NB4 (cell line): ENCODE results near the gene RGS3.

Experiments used
- DNase-seq: peaks from one replicate; pipeline ENCODE4 v3.0.0; 2010; ENCODE audit warnings: low read depth
- H3K4me3 ChIP-seq: one replicate; pipeline ENCODE4 v1.5.1; 2011; ENCODE audit warnings: mild to moderate bottlenecking, low read depth, low read length, moderate library complexity
- CTCF ChIP-seq: IDR thresholded peaks from one replicate; pipeline ENCODE4 v1.5.1; 2012; ENCODE audit warnings: low read depth, low read length
- MAX ChIP-seq: IDR thresholded peaks from 2 replicates; pipeline ENCODE4 v1.6.1; 2011; ENCODE audit warnings: low read depth, low read length
- MYC ChIP-seq: IDR thresholded peaks from 2 replicates; pipeline ENCODE4 v1.6.1; 2011; ENCODE audit warnings: low read depth, low read length
- POLR2A ChIP-seq: IDR thresholded peaks from 2 replicates; pipeline ENCODE4 v1.6.1; 2011; ENCODE audit warnings: mild to moderate bottlenecking; ENCODE audit not compliant: insufficient read length; ENCODE audit errors: extremely low read depth

RGS3 gene

GRCh38 chr9:113533335-113534225 lies 70.1 kb downstream of the RGS3 start:
- DNase-seq, result no peak
- no peak overlapping the region for H3K4me3 ChIP-seq
- no peak for TF ChIP-seq MAX
- TF ChIP-seq MYC, result no peak
- TF ChIP-seq POLR2A, result no peak
- TF ChIP-seq CTCF, result no peak

DNA sequence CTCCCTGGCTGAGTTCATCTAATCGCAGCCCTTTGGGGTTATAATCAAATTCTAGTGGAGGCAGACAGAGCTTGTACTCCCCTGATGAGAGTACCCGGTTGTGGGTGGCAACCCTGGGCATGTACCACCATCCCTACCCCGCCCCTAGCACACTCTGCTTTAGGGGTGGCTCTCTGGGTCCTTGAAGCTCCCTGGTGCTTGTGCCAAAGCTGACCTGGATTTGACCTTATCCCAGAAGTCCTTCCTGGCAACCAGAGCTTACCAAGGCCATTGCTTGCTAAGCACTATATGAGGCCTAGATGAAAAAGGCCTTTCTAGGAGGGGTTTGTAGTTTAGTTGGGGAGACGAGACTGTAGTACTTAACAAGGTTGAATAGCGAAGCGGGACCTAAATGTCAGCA lies 72.2 kb downstream of the RGS3 start:
- DNase-seq, result no peak
- TF ChIP-seq MAX (no peak), POLR2A (no peak), CTCF (no peak), MYC (no peak)
- H3K4me3 ChIP-seq, result no peak overlapping the region

DNA sequence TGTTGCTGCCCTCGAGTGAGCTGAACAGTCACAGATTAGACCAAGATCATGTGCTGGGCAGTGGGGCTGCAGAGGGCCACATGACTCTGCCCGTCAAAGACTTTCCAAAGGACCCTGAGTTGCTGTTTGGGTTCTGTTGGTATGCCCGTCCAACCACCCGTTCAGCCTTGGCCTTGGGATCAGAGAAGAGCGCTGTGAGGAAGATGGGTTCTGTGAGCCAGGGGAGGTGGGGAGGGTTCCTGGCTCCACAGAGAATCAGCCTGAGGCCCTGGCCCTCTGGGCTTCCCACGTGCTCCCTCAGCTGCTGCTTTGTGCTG lies 72.6 kb downstream of the RGS3 start:
- H3K4me3 ChIP-seq, result no peak overlapping the region
- TF ChIP-seq MAX (peak; percentile 38; the same call in 1 of the 2 replicates), CTCF (no peak)
- no peak for DNase-seq

- DNase-seq, result peak; percentile 81
Measured at GRCh38 chr9:113536483-113537228, 73.1 kb downstream of the RGS3 start.

DNA sequence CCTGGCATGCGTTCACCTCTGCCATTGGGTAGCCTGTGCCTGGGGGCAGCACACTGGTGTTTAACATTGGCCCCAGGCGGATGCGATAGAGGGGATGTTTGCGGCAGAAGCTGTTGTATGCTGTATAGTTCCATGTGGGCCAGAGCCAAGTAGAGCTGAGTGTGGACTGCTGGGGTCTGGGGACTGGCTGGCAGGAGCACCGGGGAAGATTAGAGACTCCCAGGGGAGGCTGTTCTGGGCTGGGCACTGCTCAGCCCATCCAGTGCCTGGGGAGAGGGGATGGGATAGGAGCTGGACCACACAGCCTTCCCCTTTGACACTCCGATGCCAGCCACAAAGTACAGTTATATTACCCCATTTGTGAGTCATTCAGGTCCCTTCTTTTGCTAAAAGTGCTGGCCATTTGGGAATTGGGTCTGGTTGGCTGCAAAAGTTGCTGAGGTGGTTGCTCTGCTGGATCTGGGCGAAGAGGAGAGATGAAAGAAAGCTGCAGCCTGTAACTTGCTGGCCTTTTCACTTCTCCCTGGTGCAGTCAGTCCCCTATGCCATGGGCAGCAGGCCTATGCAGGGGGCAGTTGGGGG lies 73.8 kb downstream of the RGS3 start:
- DNase-seq, result peak; percentile 70
- TF ChIP-seq POLR2A (no peak), MYC (no peak), CTCF (no peak), MAX (no peak)
- H3K4me3 ChIP-seq, result no peak overlapping the region

More at GRCh38 chr9:113536483-113537228, 73.1 kb downstream of the RGS3 start:
- no peak overlapping the region for H3K4me3 ChIP-seq
- no peak for TF ChIP-seq MAX
- no peak for TF ChIP-seq POLR2A
- no peak for TF ChIP-seq CTCF
